Epithelial cell of proximal tubule (primary cell): ENCODE measurements around the gene ACTN2. TPM values are rescaled to one million over a fixed set of nuclear protein-coding genes. Genes with fewer than 3 reads are reported as not detected.

Source experiments
- DNase-seq: peaks from one replicate; pipeline ENCODE4 v3.0.0-alpha.2; 2011; ENCODE audit warnings: low read depth
- H3K4me3 ChIP-seq: 2 replicates; pipeline ENCODE4 v1.5.1; 2011; ENCODE audit warnings: low read depth, mild to moderate bottlenecking, low read length
- total RNA-seq: library from RNA; depleted of rRNA; stranded (reverse); fragments of >200 nt; gene quantifications from 2 replicates; pipeline ENCODE4 v1.2.3, GENCODE V29; 2015
- TF ChIP-seq, protein P1 (sequence below): conservative IDR thresholded peaks from 2 replicates; pipeline ENCODE4 v1.5.1; 2012; ENCODE audit warnings: low read depth, mild to moderate bottlenecking, low read length

The ACTN2 gene
- total RNA-seq, 1 donor from 2014 or later: 0.52 TPM

DNA sequence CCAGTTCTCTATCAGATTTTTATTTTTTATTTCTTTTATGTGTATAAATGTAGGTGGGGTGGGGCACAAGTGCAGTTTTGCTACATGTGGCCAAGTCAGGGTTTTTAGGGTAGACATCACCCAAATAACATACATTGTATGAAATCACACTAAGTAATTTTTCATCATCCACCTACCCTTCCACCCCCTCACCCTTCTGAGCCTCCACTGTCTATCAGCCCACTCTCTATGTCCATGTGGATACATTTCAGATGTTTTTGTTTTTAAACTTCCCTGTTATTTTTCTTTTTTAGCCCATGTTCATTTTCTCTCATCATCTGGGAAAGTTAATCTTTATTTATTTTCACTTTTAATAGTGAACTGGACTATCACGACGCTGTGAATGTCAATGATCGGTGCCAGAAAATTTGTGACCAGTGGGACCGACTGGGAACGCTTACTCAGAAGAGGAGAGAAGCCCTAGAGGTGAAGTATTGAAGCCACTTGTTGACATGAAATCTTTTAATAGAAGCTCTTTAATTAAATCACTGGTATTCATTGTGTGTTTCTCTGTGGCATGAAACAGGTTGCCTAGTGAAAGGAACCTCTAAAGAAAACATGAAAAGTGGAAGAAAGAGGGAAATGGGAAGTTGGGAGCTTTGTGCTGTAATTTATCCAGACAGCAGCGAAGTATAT is 61.1 kb downstream of the ACTN2 start:
- H3K4me3 ChIP-seq: no peak overlapping the region
- DNase-seq: no peak
- TF ChIP-seq, protein P1, sequence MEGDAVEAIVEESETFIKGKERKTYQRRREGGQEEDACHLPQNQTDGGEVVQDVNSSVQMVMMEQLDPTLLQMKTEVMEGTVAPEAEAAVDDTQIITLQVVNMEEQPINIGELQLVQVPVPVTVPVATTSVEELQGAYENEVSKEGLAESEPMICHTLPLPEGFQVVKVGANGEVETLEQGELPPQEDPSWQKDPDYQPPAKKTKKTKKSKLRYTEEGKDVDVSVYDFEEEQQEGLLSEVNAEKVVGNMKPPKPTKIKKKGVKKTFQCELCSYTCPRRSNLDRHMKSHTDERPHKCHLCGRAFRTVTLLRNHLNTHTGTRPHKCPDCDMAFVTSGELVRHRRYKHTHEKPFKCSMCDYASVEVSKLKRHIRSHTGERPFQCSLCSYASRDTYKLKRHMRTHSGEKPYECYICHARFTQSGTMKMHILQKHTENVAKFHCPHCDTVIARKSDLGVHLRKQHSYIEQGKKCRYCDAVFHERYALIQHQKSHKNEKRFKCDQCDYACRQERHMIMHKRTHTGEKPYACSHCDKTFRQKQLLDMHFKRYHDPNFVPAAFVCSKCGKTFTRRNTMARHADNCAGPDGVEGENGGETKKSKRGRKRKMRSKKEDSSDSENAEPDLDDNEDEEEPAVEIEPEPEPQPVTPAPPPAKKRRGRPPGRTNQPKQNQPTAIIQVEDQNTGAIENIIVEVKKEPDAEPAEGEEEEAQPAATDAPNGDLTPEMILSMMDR: no peak

DNA sequence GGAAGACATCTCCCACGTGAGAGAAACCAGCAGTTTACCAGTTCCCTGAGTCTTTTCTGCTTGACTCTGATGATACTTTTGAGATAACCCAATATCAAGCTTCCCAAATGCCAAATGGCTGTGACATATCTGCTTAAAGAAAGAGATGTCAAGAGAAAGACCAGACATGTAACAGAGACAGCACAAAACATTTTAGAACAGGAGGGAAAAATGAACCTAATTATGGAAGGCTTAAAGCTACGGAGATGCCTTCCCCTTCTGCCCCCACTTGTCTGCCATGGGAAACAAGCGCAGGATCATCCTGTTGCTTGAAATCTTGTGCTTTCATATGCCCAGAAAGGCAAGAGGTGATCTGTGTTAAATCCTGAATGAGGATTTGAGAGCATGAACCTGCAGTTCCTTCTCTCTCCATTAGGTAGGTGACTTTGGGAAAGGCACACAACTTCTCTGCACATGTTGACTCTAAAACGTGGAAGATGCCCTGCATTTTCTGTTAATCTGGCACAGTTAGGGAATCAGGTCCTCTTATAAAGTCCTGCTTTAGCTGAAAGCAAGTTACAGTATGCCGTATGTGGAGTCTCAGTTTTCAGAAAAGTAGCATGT is 62.1 kb downstream of the ACTN2 start:
- TF ChIP-seq, protein P1: peak; percentile 39
- H3K4me3 ChIP-seq: no peak overlapping the region
- no peak for DNase-seq

DNA sequence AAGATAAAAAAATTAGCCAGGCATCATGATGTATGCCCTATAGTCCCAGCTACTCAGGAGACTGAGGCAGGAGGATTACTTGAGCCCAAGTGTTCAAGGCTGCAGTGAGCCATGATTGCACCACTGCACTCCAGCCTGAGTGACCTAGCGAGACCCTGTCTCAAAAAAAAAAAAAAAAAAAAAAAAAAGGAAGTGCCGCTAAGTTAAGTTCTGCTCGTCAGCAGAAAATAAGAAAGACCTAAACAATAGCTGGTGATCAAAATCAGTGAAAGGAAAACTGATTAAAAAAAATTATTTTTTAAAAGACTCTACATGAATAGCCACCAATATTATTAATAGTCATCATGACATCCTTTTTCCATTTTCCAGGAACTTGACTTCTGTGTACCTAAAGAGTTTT is 64.6 kb downstream of the ACTN2 start:
- TF ChIP-seq, protein P1: no peak

DNA sequence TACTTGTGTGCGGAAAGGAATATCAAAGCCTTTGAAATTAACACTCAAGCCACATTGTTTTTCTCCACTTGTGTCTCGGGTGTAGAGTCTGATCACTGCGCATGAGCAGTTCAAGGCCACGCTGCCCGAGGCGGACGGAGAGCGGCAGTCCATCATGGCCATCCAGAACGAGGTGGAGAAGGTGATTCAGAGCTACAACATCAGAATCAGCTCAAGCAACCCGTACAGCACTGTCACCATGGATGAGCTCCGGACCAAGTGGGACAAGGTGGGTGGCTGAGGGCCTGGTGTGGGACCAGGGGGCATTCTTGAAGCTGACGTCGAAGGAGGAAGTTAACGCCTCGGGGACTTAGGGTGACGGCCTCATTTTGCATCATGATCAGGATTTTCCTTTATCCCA is 65.1 kb downstream of the ACTN2 start:
- TF ChIP-seq, protein P1: no peak
- H3K4me3 ChIP-seq: no peak overlapping the region
- no peak for DNase-seq

More for the DNA sequence above, 64.6 kb downstream of the ACTN2 start:
- H3K4me3 ChIP-seq: no peak overlapping the region
- no peak for DNase-seq

DNA sequence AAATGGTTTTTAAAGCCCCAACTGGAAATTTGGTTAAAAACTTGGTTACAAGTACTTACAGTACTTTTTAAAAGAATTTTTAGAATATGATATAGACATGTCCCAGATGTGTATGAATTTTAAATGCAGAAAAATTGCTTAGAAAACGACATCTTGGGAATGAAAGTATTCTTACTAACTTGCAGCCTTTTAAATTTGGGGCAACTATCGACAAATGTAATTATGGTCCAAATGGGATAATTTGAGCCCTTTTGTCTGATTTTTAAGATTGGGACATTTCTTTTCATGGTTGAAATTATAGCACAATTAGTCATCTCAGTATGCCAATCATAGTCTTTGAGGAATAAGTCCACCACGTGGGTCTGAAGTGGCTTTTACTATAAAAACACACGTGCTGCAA is 65.6 kb downstream of the ACTN2 start:
- DNase-seq: no peak
- TF ChIP-seq, protein P1: no peak
- no peak overlapping the region for H3K4me3 ChIP-seq

DNA sequence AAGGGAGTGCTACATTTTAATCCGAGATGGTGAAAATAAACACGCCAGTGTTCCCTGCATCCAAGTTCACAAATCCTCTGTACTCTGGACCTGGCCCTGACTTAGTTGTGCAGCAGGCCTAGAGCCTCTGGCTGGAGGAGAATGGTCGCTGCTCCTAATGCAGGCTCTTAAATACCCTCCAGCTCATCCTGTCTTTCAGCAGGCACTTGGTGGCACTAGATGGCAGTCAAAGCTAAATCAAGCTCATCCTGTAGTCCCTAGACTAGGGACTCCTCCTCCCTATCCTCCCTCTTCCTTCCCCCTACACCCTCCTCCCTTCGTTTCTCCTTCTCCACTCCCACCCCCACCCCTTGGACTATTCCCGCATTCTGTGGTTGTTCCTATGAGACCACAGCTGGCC is 67.2 kb downstream of the ACTN2 start:
- DNase-seq: no peak
- TF ChIP-seq, protein P1: peak; percentile 51
- no peak overlapping the region for H3K4me3 ChIP-seq

DNA sequence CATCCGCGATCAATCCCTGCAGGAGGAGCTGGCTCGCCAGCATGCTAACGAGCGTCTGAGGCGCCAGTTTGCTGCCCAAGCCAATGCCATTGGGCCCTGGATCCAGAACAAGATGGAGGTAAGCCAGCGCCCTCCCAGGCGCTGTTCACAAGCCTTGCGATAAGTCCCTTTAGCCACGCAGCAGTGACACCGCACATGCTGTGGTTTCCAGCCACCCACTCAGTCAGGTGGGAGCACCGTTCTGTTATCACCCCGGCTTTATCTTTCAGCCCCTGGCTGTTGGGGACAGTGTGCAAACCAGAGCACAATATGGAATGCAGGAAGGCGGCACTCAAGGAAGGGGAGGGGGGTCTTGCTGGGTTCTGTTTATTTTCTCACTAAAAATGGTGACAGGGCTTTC is 67.7 kb downstream of the ACTN2 start:
- no peak for DNase-seq
- TF ChIP-seq, protein P1: no peak
- H3K4me3 ChIP-seq: no peak overlapping the region
